Brain microvascular endothelial cell (primary cell): Measurements from ENCODE around the gene TJP2.

ENCODE experiments used
- DNase-seq: peaks from one replicate; pipeline ENCODE4 v3.0.0-alpha.2; 2020
- H3K27ac ChIP-seq: fragments of 250-450 bp; sonication (Bioruptor Pico); 2 replicates; pipeline ENCODE4 v1.5.1; 2020; ENCODE audit warnings: mild to moderate bottlenecking, moderate library complexity
- H3K27me3 ChIP-seq: fragments of 250-450 bp; sonication (Bioruptor Pico); replicated peaks from 2 replicates; pipeline ENCODE4 v1.5.1; 2020; ENCODE audit warnings: mild to moderate bottlenecking
- H3K36me3 ChIP-seq: fragments of 250-450 bp; sonication (Bioruptor Pico); replicated peaks from 2 replicates; pipeline ENCODE4 v1.5.1; 2020; ENCODE audit warnings: mild to moderate bottlenecking
- H3K4me3 ChIP-seq: 2 replicates; pipeline ENCODE4 v1.5.1; 2011; ENCODE audit warnings: low read depth, mild to moderate bottlenecking, control low read depth, low read length, moderate library complexity
- in situ Hi-C: cut with HindIII; loops from 2 replicates; pipeline ENCODE4 v1.10.0; 2017; ENCODE audit warnings: low sequenced_read_pairs, low pct_ligation_motif_present
- TF ChIP-seq, protein P1 (sequence below): IDR thresholded peaks from 2 replicates; pipeline ENCODE4 v1.5.1; 2011; ENCODE audit warnings: low read depth, mild to moderate bottlenecking, moderate library complexity, low read length, control low read depth, inconsistent platforms; ENCODE audit errors: missing control alignments

The TJP2 gene

DNA sequence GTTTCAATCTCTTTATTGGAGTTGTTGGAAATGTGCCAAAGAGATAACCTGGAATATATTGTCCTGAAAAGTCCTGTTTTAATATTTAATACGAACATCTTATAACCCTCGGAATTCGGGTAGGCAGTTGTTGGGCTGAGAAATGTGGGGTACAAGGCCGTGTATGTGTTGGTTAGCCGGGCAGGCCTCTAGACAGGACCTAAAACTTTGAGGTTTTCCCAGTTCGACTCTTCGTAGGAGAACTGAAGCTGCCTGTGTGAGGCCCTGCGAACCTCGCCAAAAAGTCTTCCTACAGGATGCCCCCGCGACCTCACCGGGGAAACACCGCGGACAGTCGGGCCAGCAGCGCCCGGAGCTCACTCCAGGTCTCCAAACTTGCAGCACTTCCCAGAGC, 583 bp upstream of the TJP2 start:
- in situ Hi-C loops = no loop called here
- TF ChIP-seq, protein P1, sequence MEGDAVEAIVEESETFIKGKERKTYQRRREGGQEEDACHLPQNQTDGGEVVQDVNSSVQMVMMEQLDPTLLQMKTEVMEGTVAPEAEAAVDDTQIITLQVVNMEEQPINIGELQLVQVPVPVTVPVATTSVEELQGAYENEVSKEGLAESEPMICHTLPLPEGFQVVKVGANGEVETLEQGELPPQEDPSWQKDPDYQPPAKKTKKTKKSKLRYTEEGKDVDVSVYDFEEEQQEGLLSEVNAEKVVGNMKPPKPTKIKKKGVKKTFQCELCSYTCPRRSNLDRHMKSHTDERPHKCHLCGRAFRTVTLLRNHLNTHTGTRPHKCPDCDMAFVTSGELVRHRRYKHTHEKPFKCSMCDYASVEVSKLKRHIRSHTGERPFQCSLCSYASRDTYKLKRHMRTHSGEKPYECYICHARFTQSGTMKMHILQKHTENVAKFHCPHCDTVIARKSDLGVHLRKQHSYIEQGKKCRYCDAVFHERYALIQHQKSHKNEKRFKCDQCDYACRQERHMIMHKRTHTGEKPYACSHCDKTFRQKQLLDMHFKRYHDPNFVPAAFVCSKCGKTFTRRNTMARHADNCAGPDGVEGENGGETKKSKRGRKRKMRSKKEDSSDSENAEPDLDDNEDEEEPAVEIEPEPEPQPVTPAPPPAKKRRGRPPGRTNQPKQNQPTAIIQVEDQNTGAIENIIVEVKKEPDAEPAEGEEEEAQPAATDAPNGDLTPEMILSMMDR = no peak
- Histone ChIP-seq H3K27ac (peak overlapping the region; percentile 73), H3K4me3 (peak overlapping the region; percentile 80), H3K27me3 (no peaks in the 10 kb centered on the region), H3K36me3 (no peaks in the 10 kb centered on the region)
- DNase-seq = no peak

DNA sequence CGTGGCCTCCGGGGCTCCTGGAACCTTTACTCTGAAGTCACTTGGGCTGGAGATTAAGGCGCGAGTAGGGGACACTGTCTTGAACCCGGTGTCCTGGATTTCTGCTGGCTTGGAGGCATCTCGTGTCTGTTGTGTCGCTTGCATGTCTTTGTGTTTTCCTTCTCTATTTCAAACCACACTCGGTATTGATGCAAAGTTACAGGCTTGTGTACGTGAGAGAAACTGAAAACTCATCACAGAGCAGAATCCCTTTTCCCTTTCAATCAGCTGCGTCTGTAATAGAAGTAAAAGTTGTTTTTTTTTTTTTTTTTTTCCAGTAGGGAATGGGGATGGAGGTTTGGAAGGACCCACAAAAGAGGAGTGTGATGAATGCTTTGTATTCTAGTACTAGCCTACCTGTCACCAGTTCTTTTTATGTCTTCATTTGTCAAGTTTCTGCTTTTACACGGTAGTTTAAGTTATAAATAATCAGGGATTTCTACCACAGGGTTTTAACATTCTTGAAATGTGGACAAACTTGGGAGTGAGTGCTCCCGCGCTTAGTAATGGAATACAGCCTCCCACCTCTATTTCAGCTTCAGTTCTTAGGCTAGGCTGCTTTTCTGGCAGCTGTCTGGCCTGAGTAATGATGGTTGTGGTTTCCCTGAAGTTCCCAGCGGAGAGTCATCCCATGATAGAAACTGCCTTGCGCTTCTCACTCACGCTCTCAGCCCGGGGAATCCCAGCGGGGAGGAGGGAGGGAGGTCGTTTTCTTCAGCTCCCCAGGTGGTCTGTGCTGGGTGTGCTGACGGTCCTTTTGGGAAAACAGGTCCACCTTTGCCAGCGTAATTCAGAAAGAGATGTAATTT, 763 bp downstream of the TJP2 start:
- Histone ChIP-seq H3K36me3 (no peaks in the 10 kb centered on the region), H3K27me3 (no peaks in the 10 kb centered on the region), H3K27ac (peak overlapping the region; percentile 73), H3K4me3 (peak overlapping the region; percentile 80)
- DNase-seq = peak; percentile 97
- in situ Hi-C loops = loop anchor here (25.0 kb wide), 1 partner anchor 113 kb away; no protein-coding TSS in a partner anchor
- TF ChIP-seq, protein P1 = no peak

DNA sequence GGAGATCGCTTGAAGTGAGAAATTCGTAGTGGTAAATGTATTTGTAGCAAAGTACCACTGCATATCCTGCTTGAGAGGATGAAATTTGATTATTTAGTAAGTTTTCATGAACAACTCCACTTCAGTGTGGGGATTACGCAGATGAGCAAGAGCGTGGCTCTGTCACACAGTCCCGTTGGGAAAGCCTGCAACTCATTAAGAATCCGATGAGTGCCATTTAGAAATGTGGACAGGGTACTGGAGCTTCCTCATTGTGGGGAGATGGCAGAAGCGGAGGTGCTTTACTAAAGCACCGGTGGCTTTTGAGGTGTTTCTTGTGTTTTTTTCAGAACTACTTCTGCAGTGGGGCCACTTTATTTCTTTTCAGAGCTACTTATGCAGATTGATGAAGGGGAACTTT, 1.4 kb downstream of the TJP2 start:
- no peak for DNase-seq
- Histone ChIP-seq H3K27ac (peak overlapping the region; percentile 73), H3K27me3 (no peaks in the 10 kb centered on the region), H3K4me3 (peak overlapping the region; percentile 80), H3K36me3 (no peaks in the 10 kb centered on the region)
- in situ Hi-C loops = loop anchor here (25.0 kb wide), 1 partner anchor 113 kb away; no protein-coding TSS in a partner anchor
- TF ChIP-seq, protein P1 = no peak

DNA sequence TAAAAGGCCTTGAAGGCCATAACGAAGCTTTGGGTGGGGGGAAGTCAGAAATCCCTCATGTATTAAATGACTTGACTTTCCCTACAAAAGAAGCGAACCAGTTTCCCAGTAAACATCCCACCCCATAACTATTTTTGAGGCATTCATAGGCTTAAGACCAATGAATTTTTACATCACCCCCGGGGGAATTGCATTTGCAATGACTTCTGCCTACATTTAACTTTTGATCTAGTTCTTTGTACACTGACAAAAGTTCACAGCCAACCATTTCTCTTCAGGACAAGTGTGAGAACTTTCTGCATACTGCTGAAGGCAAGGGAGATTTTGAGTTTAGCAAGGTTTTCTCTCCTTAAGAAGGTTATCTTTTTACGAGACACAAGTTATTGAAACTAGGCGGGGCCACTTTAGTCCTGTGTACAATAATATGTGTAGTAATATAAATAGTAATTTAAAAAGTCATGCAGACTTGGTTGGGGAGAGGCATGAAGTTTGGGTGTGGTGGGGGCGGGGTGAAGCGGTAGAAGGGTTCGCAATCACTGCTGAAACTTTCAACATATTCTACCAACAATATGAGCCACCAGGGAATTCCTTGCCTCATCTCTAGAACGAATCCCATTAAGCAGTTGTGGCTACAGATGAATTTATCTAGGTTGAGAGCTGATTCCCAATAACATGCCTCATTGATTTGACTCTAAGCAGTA, 2.5 kb downstream of the TJP2 start:
- Histone ChIP-seq H3K4me3 (no peak overlapping the region), H3K36me3 (no peaks in the 10 kb centered on the region), H3K27me3 (no peaks in the 10 kb centered on the region), H3K27ac (no peak overlapping the region)
- in situ Hi-C loops = loop anchor here (25.0 kb wide), 1 partner anchor 114 kb away; no protein-coding TSS in a partner anchor
- DNase-seq = no peak
- TF ChIP-seq, protein P1 = no peak

DNA sequence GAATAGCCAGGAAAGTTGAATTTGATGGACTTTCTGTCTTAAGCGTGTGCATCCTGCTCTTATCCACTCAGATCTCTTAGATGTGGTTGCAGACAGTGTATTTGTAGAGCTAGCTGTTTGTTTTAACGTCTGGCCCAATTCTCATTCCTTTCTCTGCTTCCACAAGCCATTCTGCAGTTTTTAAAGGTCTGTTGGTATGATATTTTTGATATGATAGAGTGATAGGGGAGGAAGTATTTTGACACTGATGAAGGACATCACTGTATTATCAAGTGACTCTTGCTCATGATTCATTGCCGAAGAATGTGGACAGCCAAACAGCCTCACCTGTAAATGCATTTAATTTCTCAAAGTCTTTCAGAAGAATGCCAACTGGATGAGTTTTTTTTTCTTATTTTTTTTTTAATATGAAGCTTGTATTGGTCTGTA, 4.5 kb downstream of the TJP2 start:
- Histone ChIP-seq H3K27ac (peak overlapping the region; percentile 30), H3K27me3 (no peaks in the 10 kb centered on the region), H3K36me3 (no peaks in the 10 kb centered on the region), H3K4me3 (no peak overlapping the region)
- DNase-seq = peak; percentile 38
- in situ Hi-C loops = loop anchor here (25.0 kb wide), 1 partner anchor 116 kb away; no protein-coding TSS in a partner anchor
- TF ChIP-seq, protein P1 = no peak
